Measurements from ENCODE around the gene UGT1A10. TPM values are rescaled to one million over a fixed set of nuclear protein-coding genes. Genes with fewer than 3 reads are reported as not detected.

UGT1A10 gene
- total and polyA plus RNA-seq, 10 of the 15 experiments (the other 5 are each of a cell fraction or from before 2014, with no cell fraction given): not detected

DNA sequence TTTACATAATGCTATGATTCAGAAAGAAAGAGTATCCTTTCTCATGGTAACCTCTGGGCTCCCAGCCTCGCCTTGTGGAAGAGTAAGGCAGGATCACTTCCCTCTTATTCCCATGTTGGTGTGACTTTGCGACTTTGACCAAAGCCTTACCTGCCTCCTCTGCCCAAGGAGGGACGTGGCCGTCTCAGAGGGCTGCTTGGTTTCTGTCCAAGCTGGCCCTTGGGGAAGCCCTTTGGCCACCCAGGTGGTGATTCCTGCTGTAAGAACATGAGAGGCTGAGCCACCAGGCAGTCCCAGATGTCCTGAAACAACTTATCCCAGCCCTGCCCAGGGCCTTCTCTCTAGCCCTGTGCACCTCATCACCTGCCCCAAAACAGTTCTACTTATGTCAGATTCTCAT lies 62.5 kb downstream of the UGT1A10 start:
- no peak for FAIRE-seq
- Histone ChIP-seq H3K27me3 (replicated peaks in 1 of 2; ENCODE audit: control insufficient read depth in 2 of 2, insufficient read depth in 2 of 2, low read length in 1 of 2) (no peaks in the 10 kb centered on the region), H3K9ac (ENCODE audit: control insufficient read depth, insufficient read depth, low read length) (no peak overlapping the region), H3K36me3 (ENCODE audit: control insufficient read depth in 2 of 2, insufficient read depth in 2 of 2, low read length in 1 of 2) (no peaks in the 10 kb centered on the region), H3K4me2 (ENCODE audit: control insufficient read depth, insufficient read depth) (no peak overlapping the region), H3K27ac (ENCODE audit: control insufficient read depth, insufficient read depth) (no peak overlapping the region), H3K79me2 (ENCODE audit: control insufficient read depth, insufficient read depth, low read length) (no peaks in the 10 kb centered on the region), H2AFZ (ENCODE audit: control insufficient read depth, low read depth, low read length) (no peak overlapping the region), H3K4me1 (ENCODE audit: control insufficient read depth, insufficient read depth, low read length) (no peaks in the 10 kb centered on the region), H3K9me3 (replicated peaks; ENCODE audit: control insufficient read depth, insufficient read depth, low read length) (no peaks in the 10 kb centered on the region), H4K20me1 (ENCODE audit: control insufficient read depth, insufficient read depth) (no peaks in the 10 kb centered on the region), H3K4me3 (no peak overlapping the region)
- DNase-seq (ENCODE audit: low read depth, low spot score): no peak
- intact Hi-C loops (cut with micrococcal nuclease; ENCODE audit: unreplicated experiment): no loop called here
- ChIA-PET SMC1A (ENCODE audit: uncharacterized antibody, unreplicated experiment) (interaction anchor here (1.0 kb wide), 1 partner anchor 44 kb away, joined by 3 read pairs; no protein-coding TSS in a partner anchor), POLR2A (no interaction called here), RAD21 (ENCODE audit: unreplicated experiment) (no interaction called here), CTCF (no interaction called here)
- in situ Hi-C loops (cut with MboI): no loop called here
- ATAC-seq: no peak
- BruUV-seq (replicated peaks): no TSS peak
- 49% methylated on average over 4 of the region's 4 CpGs for WGBS (ENCODE audit: insufficient coverage, insufficient replicate concordance, low lambda C conversion rate, missing lambda C conversion rate)
- TF ChIP-seq CBFB (IDR thresholded peaks at IDR 0.05; ENCODE audit: low read depth) (no peak), MEF2B (IDR thresholded peaks at IDR 0.05; ENCODE audit: partially characterized antibody, poor library complexity, severe bottlenecking) (no peak)
- TF ChIP-seq, protein P1, sequence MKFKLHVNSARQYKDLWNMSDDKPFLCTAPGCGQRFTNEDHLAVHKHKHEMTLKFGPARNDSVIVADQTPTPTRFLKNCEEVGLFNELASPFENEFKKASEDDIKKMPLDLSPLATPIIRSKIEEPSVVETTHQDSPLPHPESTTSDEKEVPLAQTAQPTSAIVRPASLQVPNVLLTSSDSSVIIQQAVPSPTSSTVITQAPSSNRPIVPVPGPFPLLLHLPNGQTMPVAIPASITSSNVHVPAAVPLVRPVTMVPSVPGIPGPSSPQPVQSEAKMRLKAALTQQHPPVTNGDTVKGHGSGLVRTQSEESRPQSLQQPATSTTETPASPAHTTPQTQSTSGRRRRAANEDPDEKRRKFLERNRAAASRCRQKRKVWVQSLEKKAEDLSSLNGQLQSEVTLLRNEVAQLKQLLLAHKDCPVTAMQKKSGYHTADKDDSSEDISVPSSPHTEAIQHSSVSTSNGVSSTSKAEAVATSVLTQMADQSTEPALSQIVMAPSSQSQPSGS (IDR thresholded peaks at IDR 0.05; ENCODE audit: low read length): no peak
- TF ChIP-seq, protein P2, sequence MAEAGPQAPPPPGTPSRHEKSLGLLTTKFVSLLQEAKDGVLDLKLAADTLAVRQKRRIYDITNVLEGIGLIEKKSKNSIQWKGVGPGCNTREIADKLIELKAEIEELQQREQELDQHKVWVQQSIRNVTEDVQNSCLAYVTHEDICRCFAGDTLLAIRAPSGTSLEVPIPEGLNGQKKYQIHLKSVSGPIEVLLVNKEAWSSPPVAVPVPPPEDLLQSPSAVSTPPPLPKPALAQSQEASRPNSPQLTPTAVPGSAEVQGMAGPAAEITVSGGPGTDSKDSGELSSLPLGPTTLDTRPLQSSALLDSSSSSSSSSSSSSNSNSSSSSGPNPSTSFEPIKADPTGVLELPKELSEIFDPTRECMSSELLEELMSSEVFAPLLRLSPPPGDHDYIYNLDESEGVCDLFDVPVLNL (IDR thresholded peaks at IDR 0.05; ENCODE audit: low read depth, low read length): no peak
- TF ChIP-seq, protein P3, sequence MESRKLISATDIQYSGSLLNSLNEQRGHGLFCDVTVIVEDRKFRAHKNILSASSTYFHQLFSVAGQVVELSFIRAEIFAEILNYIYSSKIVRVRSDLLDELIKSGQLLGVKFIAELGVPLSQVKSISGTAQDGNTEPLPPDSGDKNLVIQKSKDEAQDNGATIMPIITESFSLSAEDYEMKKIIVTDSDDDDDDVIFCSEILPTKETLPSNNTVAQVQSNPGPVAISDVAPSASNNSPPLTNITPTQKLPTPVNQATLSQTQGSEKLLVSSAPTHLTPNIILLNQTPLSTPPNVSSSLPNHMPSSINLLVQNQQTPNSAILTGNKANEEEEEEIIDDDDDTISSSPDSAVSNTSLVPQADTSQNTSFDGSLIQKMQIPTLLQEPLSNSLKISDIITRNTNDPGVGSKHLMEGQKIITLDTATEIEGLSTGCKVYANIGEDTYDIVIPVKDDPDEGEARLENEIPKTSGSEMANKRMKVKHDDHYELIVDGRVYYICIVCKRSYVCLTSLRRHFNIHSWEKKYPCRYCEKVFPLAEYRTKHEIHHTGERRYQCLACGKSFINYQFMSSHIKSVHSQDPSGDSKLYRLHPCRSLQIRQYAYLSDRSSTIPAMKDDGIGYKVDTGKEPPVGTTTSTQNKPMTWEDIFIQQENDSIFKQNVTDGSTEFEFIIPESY (IDR thresholded peaks at IDR 0.05): no peak
- TF ChIP-seq, protein P4, sequence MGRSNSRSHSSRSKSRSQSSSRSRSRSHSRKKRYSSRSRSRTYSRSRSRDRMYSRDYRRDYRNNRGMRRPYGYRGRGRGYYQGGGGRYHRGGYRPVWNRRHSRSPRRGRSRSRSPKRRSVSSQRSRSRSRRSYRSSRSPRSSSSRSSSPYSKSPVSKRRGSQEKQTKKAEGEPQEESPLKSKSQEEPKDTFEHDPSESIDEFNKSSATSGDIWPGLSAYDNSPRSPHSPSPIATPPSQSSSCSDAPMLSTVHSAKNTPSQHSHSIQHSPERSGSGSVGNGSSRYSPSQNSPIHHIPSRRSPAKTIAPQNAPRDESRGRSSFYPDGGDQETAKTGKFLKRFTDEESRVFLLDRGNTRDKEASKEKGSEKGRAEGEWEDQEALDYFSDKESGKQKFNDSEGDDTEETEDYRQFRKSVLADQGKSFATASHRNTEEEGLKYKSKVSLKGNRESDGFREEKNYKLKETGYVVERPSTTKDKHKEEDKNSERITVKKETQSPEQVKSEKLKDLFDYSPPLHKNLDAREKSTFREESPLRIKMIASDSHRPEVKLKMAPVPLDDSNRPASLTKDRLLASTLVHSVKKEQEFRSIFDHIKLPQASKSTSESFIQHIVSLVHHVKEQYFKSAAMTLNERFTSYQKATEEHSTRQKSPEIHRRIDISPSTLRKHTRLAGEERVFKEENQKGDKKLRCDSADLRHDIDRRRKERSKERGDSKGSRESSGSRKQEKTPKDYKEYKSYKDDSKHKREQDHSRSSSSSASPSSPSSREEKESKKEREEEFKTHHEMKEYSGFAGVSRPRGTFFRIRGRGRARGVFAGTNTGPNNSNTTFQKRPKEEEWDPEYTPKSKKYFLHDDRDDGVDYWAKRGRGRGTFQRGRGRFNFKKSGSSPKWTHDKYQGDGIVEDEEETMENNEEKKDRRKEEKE (IDR thresholded peaks at IDR 0.05): no peak
- TF ChIP-seq, protein P5, sequence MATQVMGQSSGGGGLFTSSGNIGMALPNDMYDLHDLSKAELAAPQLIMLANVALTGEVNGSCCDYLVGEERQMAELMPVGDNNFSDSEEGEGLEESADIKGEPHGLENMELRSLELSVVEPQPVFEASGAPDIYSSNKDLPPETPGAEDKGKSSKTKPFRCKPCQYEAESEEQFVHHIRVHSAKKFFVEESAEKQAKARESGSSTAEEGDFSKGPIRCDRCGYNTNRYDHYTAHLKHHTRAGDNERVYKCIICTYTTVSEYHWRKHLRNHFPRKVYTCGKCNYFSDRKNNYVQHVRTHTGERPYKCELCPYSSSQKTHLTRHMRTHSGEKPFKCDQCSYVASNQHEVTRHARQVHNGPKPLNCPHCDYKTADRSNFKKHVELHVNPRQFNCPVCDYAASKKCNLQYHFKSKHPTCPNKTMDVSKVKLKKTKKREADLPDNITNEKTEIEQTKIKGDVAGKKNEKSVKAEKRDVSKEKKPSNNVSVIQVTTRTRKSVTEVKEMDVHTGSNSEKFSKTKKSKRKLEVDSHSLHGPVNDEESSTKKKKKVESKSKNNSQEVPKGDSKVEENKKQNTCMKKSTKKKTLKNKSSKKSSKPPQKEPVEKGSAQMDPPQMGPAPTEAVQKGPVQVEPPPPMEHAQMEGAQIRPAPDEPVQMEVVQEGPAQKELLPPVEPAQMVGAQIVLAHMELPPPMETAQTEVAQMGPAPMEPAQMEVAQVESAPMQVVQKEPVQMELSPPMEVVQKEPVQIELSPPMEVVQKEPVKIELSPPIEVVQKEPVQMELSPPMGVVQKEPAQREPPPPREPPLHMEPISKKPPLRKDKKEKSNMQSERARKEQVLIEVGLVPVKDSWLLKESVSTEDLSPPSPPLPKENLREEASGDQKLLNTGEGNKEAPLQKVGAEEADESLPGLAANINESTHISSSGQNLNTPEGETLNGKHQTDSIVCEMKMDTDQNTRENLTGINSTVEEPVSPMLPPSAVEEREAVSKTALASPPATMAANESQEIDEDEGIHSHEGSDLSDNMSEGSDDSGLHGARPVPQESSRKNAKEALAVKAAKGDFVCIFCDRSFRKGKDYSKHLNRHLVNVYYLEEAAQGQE (IDR thresholded peaks at IDR 0.05; ENCODE audit: low read depth, low read length): no peak

All from GM12878 (cell line).